SHP77 treated with DMSO at 0.1 percent for 48 hours (cell line): ENCODE measurements around the gene FAM83D.

Experiments
- DNase-seq: peaks from one replicate; lab custom pipeline; 2025; lab: John Stamatoyannopoulos, UW

The FAM83D gene

GRCh38 chr20:38895098-38895949 lies 30.9 kb upstream of the FAM83D start:
- no peak for DNase-seq

- DNase-seq = no peak
Observed at GRCh38 chr20:38896009-38896594, 30.1 kb upstream of the FAM83D start.

GRCh38 chr20:38897267-38897666 lies 28.9 kb upstream of the FAM83D start:
- DNase-seq = no peak

GRCh38 chr20:38900606-38901005 lies 25.6 kb upstream of the FAM83D start:
- DNase-seq = no peak

- DNase-seq = no peak
Observed at GRCh38 chr20:38902601-38903000, 23.6 kb upstream of the FAM83D start.

- no peak for DNase-seq
Observed at GRCh38 chr20:38903335-38903734, 22.9 kb upstream of the FAM83D start.

GRCh38 chr20:38905375-38905774 lies 20.8 kb upstream of the FAM83D start:
- DNase-seq = no peak

GRCh38 chr20:38907918-38908677 lies 18.1 kb upstream of the FAM83D start:
- no peak for DNase-seq

GRCh38 chr20:38915355-38915754 lies 10.9 kb upstream of the FAM83D start:
- no peak for DNase-seq

- DNase-seq = no peak
Observed at GRCh38 chr20:38917657-38918056, 8.6 kb upstream of the FAM83D start.

- DNase-seq = no peak
Observed at GRCh38 chr20:38918172-38918571, 8.0 kb upstream of the FAM83D start.

- no peak for DNase-seq
Observed at GRCh38 chr20:38919683-38920082, 6.5 kb upstream of the FAM83D start.

GRCh38 chr20:38920411-38920810 lies 5.8 kb upstream of the FAM83D start:
- no peak for DNase-seq

GRCh38 chr20:38920851-38921250 lies 5.4 kb upstream of the FAM83D start:
- no peak for DNase-seq

GRCh38 chr20:38924718-38925117 lies 1.5 kb upstream of the FAM83D start:
- DNase-seq = no peak

- no peak for DNase-seq
Observed at GRCh38 chr20:38926934-38927616, 858 bp downstream of the FAM83D start.

- no peak for DNase-seq
Observed at GRCh38 chr20:38927902-38928578, 1.8 kb downstream of the FAM83D start.

GRCh38 chr20:38930242-38930569 lies 4.0 kb downstream of the FAM83D start:
- DNase-seq = no peak

- no peak for DNase-seq
Observed at GRCh38 chr20:38931984-38932383, 5.8 kb downstream of the FAM83D start.

- DNase-seq = no peak
Observed at GRCh38 chr20:38932457-38933120, 6.4 kb downstream of the FAM83D start.

GRCh38 chr20:38934530-38934929 lies 8.3 kb downstream of the FAM83D start:
- DNase-seq = no peak
